Left lobe of liver (tissue), 2 donors: ENCODE data around the gene GPR84. TPM values are rescaled to one million over a fixed set of nuclear protein-coding genes. Genes with fewer than 3 reads are reported as not detected.

Experiments used
- ATAC-seq: fragments of 200-7000 bp; cut with Tn5 transposase; one replicate; pipeline ENCODE4 v1.9.1; 2020; ENCODE audit warnings: mild to moderate bottlenecking, moderate library complexity
- DNase-seq: peaks from one replicate; pipeline ENCODE4 v3.0.0-alpha.2; 2020; ENCODE audit warnings: low spot score
- total RNA-seq: library from RNA; stranded (reverse); gene quantifications from one replicate; pipeline ENCODE4 v1.2.1, GENCODE V29; 2021
- donor health status: DM: no; HTN: no; CAD: no; lungs with moderate emphysema.
- donor health status: DM: no; HTN: yes; CAD: no.

The GPR84 gene
- total RNA-seq, result not detected

- DNase-seq, result no peak
- no peak for ATAC-seq
These were observed at the start of gene GPR84 for GRCh38 chr12:54364413-54364812. Gene GPR84 (minus strand): TSS chr12:54364486. CDS start chr12:54363851, 635 bp downstream.

- ATAC-seq, result peak; percentile 52
- peak; percentile 79 for DNase-seq
These were observed 49.3 kb upstream of the GPR84 start for GRCh38 chr12:54413284-54414190.

GRCh38 chr12:54412786-54413185, 48.5 kb upstream of the GPR84 start:
- peak; percentile 75 for DNase-seq
- ATAC-seq, result peak; percentile 62

- no peak for DNase-seq
- ATAC-seq, result no peak
These were observed 48.1 kb upstream of the GPR84 start for GRCh38 chr12:54412348-54412747.

- ATAC-seq (no peak), DNase-seq (no peak)
These were observed 47.3 kb upstream of the GPR84 start for GRCh38 chr12:54411391-54412241.

- no peak for ATAC-seq
- DNase-seq, result no peak
These were observed 45.0 kb upstream of the GPR84 start for GRCh38 chr12:54409267-54409666.

- DNase-seq (no peak), ATAC-seq (peak; percentile 12)
These were observed 43.1 kb upstream of the GPR84 start for GRCh38 chr12:54407183-54407905.

- ATAC-seq, result no peak
- no peak for DNase-seq
These were observed 41.3 kb upstream of the GPR84 start for GRCh38 chr12:54405573-54405972.

GRCh38 chr12:54405106-54405505, 40.8 kb upstream of the GPR84 start:
- ATAC-seq, result no peak
- no peak for DNase-seq

- DNase-seq (no peak), ATAC-seq (peak; percentile 67)
These were observed 40.0 kb upstream of the GPR84 start for GRCh38 chr12:54404061-54405004.

- ATAC-seq, result no peak
- DNase-seq, result no peak
These were observed 36.8 kb upstream of the GPR84 start for GRCh38 chr12:54401119-54401518.

GRCh38 chr12:54398995-54399793, 34.9 kb upstream of the GPR84 start:
- ATAC-seq (peak; percentile 92), DNase-seq (peak; percentile 83)

GRCh38 chr12:54398218-54398617, 33.9 kb upstream of the GPR84 start:
- ATAC-seq (no peak), DNase-seq (no peak)

- ATAC-seq, result no peak
- DNase-seq, result no peak
These were observed 32.9 kb upstream of the GPR84 start for GRCh38 chr12:54397157-54397556.

GRCh38 chr12:54395545-54395944, 31.3 kb upstream of the GPR84 start:
- DNase-seq, result no peak
- no peak for ATAC-seq

- ATAC-seq (no peak), DNase-seq (no peak)
These were observed 30.7 kb upstream of the GPR84 start for GRCh38 chr12:54394986-54395385.

- DNase-seq, result no peak
- ATAC-seq, result peak; percentile 60
These were observed 30.0 kb upstream of the GPR84 start for GRCh38 chr12:54394281-54394719.

- ATAC-seq, result no peak
- DNase-seq, result no peak
These were observed 29.5 kb upstream of the GPR84 start for GRCh38 chr12:54393743-54394142.

- ATAC-seq, result no peak
These were observed 28.9 kb upstream of the GPR84 start for GRCh38 chr12:54393207-54393609.

More at GRCh38 chr12:54393207-54393609, 28.9 kb upstream of the GPR84 start:
- DNase-seq, result no peak
